H1 (cell line): ENCODE measurements around the gene ZNF154. TPM values are rescaled to one million over a fixed set of nuclear protein-coding genes. Genes with fewer than 3 reads are reported as not detected.

ENCODE experiments used
- CTCF ChIA-PET: fragments of 300-600 bp; sonication (Branson Sonifier 250); formaldehyde crosslinking; loops from one replicate; lab custom pipeline; 2021; ENCODE audit not compliant: partially characterized antibody; lab: Charles Lee
- POLR2A ChIA-PET: fragments of 300-600 bp; sonication (Branson Sonifier 250); formaldehyde crosslinking; loops from one replicate; lab custom pipeline; 2021; ENCODE audit warnings: inconsistent platforms; ENCODE audit not compliant: partially characterized antibody; lab: Charles Lee
- DNase-seq, 2 experiments: peaks; one replicate each; pipeline versions ENCODE4 v3.0.0 to v3.0.0-alpha.2; 2010 to 2022; ENCODE audit warnings: low spot score in 2 of 2, low read depth in 1 of 2, mixed read lengths in 1 of 2
- FAIRE-seq: peaks from 2 replicates; lab custom pipeline; 2011; peaks lifted over from hg19 to GRCh38; lab: Jason Lieb, UNC
- H2AFZ ChIP-seq: 2 replicates; pipeline ENCODE4 v1.8.1; 2012; ENCODE audit warnings: low read length, inconsistent platforms
- H2AK5ac ChIP-seq: 2 replicates; pipeline ENCODE4 v1.6.1; 2013; ENCODE audit warnings: low read depth, low read length
- H2BK120ac ChIP-seq: replicated peaks from 2 replicates; pipeline ENCODE3; 2013; ENCODE audit warnings: low read depth, low read length, inconsistent platforms
- H2BK12ac ChIP-seq: 2 replicates; pipeline ENCODE4 v1.6.1; 2013; ENCODE audit warnings: low read depth, low read length
- H2BK15ac ChIP-seq: 2 replicates; pipeline ENCODE4 v1.6.1; 2013; ENCODE audit warnings: low read length
- H2BK20ac ChIP-seq: 2 replicates; pipeline ENCODE4 v1.6.1; 2013; ENCODE audit warnings: low read length
- H2BK5ac ChIP-seq: 2 replicates; pipeline ENCODE4 v1.6.1; 2013; ENCODE audit warnings: low read depth, low read length
- H3K14ac ChIP-seq: 2 replicates; pipeline ENCODE4 v1.6.1; 2013; ENCODE audit warnings: inconsistent platforms; ENCODE audit not compliant: insufficient read length
- H3K18ac ChIP-seq: 2 replicates; pipeline ENCODE4 v1.6.1; 2013; ENCODE audit warnings: low read length; ENCODE audit errors: extremely low read depth
- H3K23ac ChIP-seq: 2 replicates; pipeline ENCODE4 v1.6.1; 2013; ENCODE audit warnings: inconsistent platforms; ENCODE audit not compliant: insufficient read length
- H3K23me2 ChIP-seq: 2 replicates; pipeline ENCODE4 v1.6.1; 2013; ENCODE audit warnings: low read depth, low read length
- H3K27ac ChIP-seq: 2 replicates; pipeline ENCODE4 v1.6.1; 2011; ENCODE audit warnings: low read depth, low read length, inconsistent platforms
- H3K27me3 ChIP-seq, 4 experiments: replicated peaks in 1 of 4; 1 replicate in 1 of 4; 2 replicates in 3 of 4; pipeline versions ENCODE4 v1.6.1 to v1.8.1; 2011 to 2013; ENCODE audit warnings: low read length in 3 of 4, mild to moderate bottlenecking in 3 of 4, inconsistent platforms in 2 of 4, mixed read lengths in 2 of 4, moderate library complexity in 1 of 4; ENCODE audit not compliant: control insufficient read depth in 3 of 4, insufficient read depth in 3 of 4; ENCODE audit errors: extremely low read depth in 1 of 4
- H3K36me3 ChIP-seq, 4 experiments: 2 replicates each; pipeline versions ENCODE4 v1.6.1 to v1.8.1; 2011 to 2013; ENCODE audit warnings: mild to moderate bottlenecking in 4 of 4, low read length in 3 of 4, moderate library complexity in 2 of 4, control low read depth in 1 of 4, inconsistent platforms in 1 of 4; ENCODE audit not compliant: insufficient read depth in 4 of 4, control insufficient read depth in 2 of 4
- H3K4ac ChIP-seq: replicated peaks from 2 replicates; pipeline ENCODE3; 2013; ENCODE audit warnings: low read length, low read depth, mixed read lengths, inconsistent platforms; ENCODE audit not compliant: insufficient read length
- H3K4me1 ChIP-seq, 4 experiments: replicated peaks in 1 of 4; 1 replicate in 1 of 4; 2 replicates in 3 of 4; pipeline versions ENCODE4 v1.6.1 to v1.8.1; 2011 to 2013; ENCODE audit warnings: low read length in 3 of 4, inconsistent platforms in 2 of 4, mixed read lengths in 1 of 4; ENCODE audit not compliant: insufficient read depth in 4 of 4, control insufficient read depth in 3 of 4
- H3K4me2 ChIP-seq, 2 experiments: 2 replicates each; pipeline versions ENCODE4 v1.6.1 to v1.8.1; 2011 to 2013; ENCODE audit warnings: low read depth in 2 of 2, low read length in 2 of 2, control low read depth in 1 of 2, inconsistent platforms in 1 of 2, mild to moderate bottlenecking in 1 of 2; ENCODE audit not compliant: insufficient read depth in 1 of 2
- H3K4me3 ChIP-seq, 4 experiments: fragments of 200-600, 300-600 bp in 1 of 4; sonication (generic), shearing (Covaris generic), sonication (Bioruptor Twin) in 1 of 4; 2 replicates each; pipeline versions ENCODE4 v1.5.1 to v1.8.1; 2011 to 2016; ENCODE audit warnings: low read length in 4 of 4, low read depth in 3 of 4, control low read depth in 2 of 4, inconsistent platforms in 2 of 4, mild to moderate bottlenecking in 2 of 4, mixed read lengths in 1 of 4, moderate library complexity in 1 of 4; ENCODE audit not compliant: insufficient read depth in 2 of 4; ENCODE audit errors: extremely low read depth in 1 of 4
- H3K56ac ChIP-seq: replicated peaks from 2 replicates; pipeline ENCODE3; 2013; ENCODE audit warnings: low read depth, mild to moderate bottlenecking, mixed read lengths, low read length, inconsistent platforms; ENCODE audit not compliant: insufficient read length
- H3K79me1 ChIP-seq: 2 replicates; pipeline ENCODE4 v1.6.1; 2013; ENCODE audit warnings: low read depth, low read length, control low read depth
- H3K79me2 ChIP-seq, 2 experiments: 2 replicates each; pipeline versions ENCODE4 v1.6.1 to v1.8.1; 2012 to 2013; ENCODE audit warnings: low read length in 2 of 2, mild to moderate bottlenecking in 2 of 2, inconsistent platforms in 1 of 2; ENCODE audit not compliant: insufficient read depth in 2 of 2, control insufficient read depth in 1 of 2
- H3K9ac ChIP-seq, 4 experiments: replicated peaks in 1 of 4; 1 replicate in 1 of 4; 2 replicates in 3 of 4; pipeline versions ENCODE4 v1.6.1 to v1.8.1; 2011 to 2013; ENCODE audit warnings: low read depth in 3 of 4, low read length in 3 of 4, control low read depth in 2 of 4, mild to moderate bottlenecking in 2 of 4, moderate library complexity in 2 of 4, inconsistent platforms in 1 of 4; ENCODE audit errors: extremely low read depth in 1 of 4
- H3K9me3 ChIP-seq, 2 experiments: 2 replicates each; pipeline versions ENCODE4 v1.6.1 to v1.8.1; 2012 to 2013; ENCODE audit warnings: mild to moderate bottlenecking in 2 of 2, moderate library complexity in 2 of 2, control low read depth in 1 of 2, inconsistent platforms in 1 of 2, low read depth in 1 of 2, low read length in 1 of 2, mixed read lengths in 1 of 2; ENCODE audit not compliant: insufficient read depth in 2 of 2
- H4K20me1 ChIP-seq, 2 experiments: replicated peaks in 1 of 2; 2 replicates each; pipeline versions ENCODE3 to v1.8.1; 2011 to 2013; ENCODE audit warnings: inconsistent platforms in 2 of 2, low read length in 2 of 2, mild to moderate bottlenecking in 1 of 2; ENCODE audit not compliant: insufficient read depth in 2 of 2, control insufficient read depth in 1 of 2
- H4K5ac ChIP-seq: 2 replicates; pipeline ENCODE4 v1.6.1; 2013; ENCODE audit warnings: low read length, low read depth, mixed read lengths, inconsistent platforms; ENCODE audit not compliant: insufficient read length
- H4K8ac ChIP-seq: 2 replicates; pipeline ENCODE4 v1.8.0; 2013; ENCODE audit warnings: mild to moderate bottlenecking, moderate library complexity, low read length, inconsistent platforms; ENCODE audit not compliant: insufficient read depth; ENCODE audit errors: extremely low read depth
- H4K91ac ChIP-seq: replicated peaks from 2 replicates; pipeline ENCODE3; 2013; ENCODE audit warnings: low read length, mixed read lengths, inconsistent platforms; ENCODE audit not compliant: insufficient read length
- CBX8 ChIP-seq: fragments of 300-800, 300-1000 bp; sonication (generic); IDR thresholded peaks from 2 replicates; pipeline ENCODE4 v1.7.1; 2016; ENCODE audit warnings: low read depth, low read length, borderline replicate concordance
- CTCF ChIP-seq, 3 experiments: IDR thresholded peaks; 1 replicate in 2 of 3; 2 replicates in 1 of 3; pipeline versions ENCODE4 v1.5.1 to v1.6.1; 2011; ENCODE audit warnings: low read length in 3 of 3, mild to moderate bottlenecking in 3 of 3, inconsistent platforms in 2 of 3, low read depth in 1 of 3, moderate library complexity in 1 of 3; ENCODE audit not compliant: insufficient read depth in 1 of 3; ENCODE audit errors: control extremely low read depth in 1 of 3
- EGR1 ChIP-seq: IDR thresholded peaks from 2 replicates; pipeline ENCODE4 v1.6.1; 2011; ENCODE audit warnings: low read depth, low read length, borderline replicate concordance
- KDM4A ChIP-seq: IDR thresholded peaks from one replicate; pipeline ENCODE4 v1.7.1; 2012; ENCODE audit warnings: low read depth, mild to moderate bottlenecking, moderate library complexity, low read length, inconsistent platforms; ENCODE audit not compliant: severe bottlenecking
- RAD21 ChIP-seq, 2 experiments: IDR thresholded peaks in 1 of 2; conservative IDR thresholded peaks in 1 of 2; 2 replicates each; pipeline ENCODE4 v1.6.1; 2011; ENCODE audit warnings: low read depth in 2 of 2, low read length in 2 of 2, improper control_type of control experiment in 1 of 2, inconsistent platforms in 1 of 2, mild to moderate bottlenecking in 1 of 2, moderate library complexity in 1 of 2
- TCF12 ChIP-seq: IDR thresholded peaks from 2 replicates; pipeline ENCODE4 v1.6.1; 2011; ENCODE audit warnings: low read depth, mild to moderate bottlenecking, low read length
- WGBS, 2 experiments: shearing (Covaris generic) in 1 of 2; methylation state at CpG; one replicate each; pipeline versions ENCODE4 v1.1.6 to v1.1.7; 2013 to 2015; ENCODE audit warnings: low lambda C conversion rate in 2 of 2, mixed read lengths in 2 of 2, inconsistent platforms in 1 of 2, low coverage in 1 of 2, missing lambda C conversion rate in 1 of 2; ENCODE audit not compliant: insufficient replicate concordance in 2 of 2, insufficient coverage in 1 of 2, insufficient read length in 1 of 2; ENCODE audit errors: extremely low coverage in 1 of 2, missing lambda C conversion rate in 1 of 2; 5-methylcytosine and 5-hydroxymethylcytosine counted together
- polyA plus RNA-seq, 7 experiments: library from polyadenylated mRNA; depleted of rRNA in 3 of 7; stranded (reverse) in 5 of 7; unstranded in 2 of 7; fragments of >200 nt in 5 of 7; fragments of 200-250 nt in 2 of 7; gene quantifications; 1 replicate in 5 of 7; 2 replicates in 1 of 7; 4 replicates in 1 of 7; pipeline versions ENCODE4 v1.2.1 to v1.2.3, GENCODE V29; 2011 to 2013; ENCODE audit warnings: missing spikeins in 2 of 7, mixed read lengths in 2 of 7
- total RNA-seq: library from RNA; stranded (reverse); fragmentation: NEBNext Ultra II Directional; extraction: Animal tissue kit (Norgen Biotek cat#: 25700); gene quantifications from 2 replicates; pipeline ENCODE4 v1.2.1, GENCODE V29; 2021

Gene ZNF154
- total and polyA plus RNA-seq, 2 of the 8 experiments (the other 6 are each of a cell fraction or from before 2014, with no cell fraction given), result 5.3 to 11.6 TPM

GRCh38 chr19:57651654-57651996 is 57.4 kb downstream of the ZNF154 start:
- Histone ChIP-seq H4K8ac (no peak overlapping the region), H3K4ac (no peak overlapping the region), H4K91ac (no peak overlapping the region), H2BK12ac (no peak overlapping the region), H3K4me3 (no peak overlapping the region), H3K4me1 (peaks cover 0 to 2% (median 0%) of the 10 kb centered on the region in 4 experiments; a peak in 1 of 7 replicates), H3K9ac (no peak overlapping the region), H2AK5ac (0 out of 2 replicates have a peak overlapping the region, but pooled peaks have one; percentile 13), H2BK5ac (peak overlapping the region; percentile 37; the same call in 1 of the 2 replicates), H4K5ac (no peak overlapping the region), H3K18ac (peak overlapping the region; percentile 66), H3K9me3 (no peaks in the 10 kb centered on the region), H2BK20ac (no peak overlapping the region), H3K14ac (no peak overlapping the region), H3K23ac (no peak overlapping the region), H3K23me2 (no peaks in the 10 kb centered on the region; the same call in 1 of the 2 replicates), H3K56ac (no peak overlapping the region), H3K4me2 (peak overlapping the region in 1 of 2 experiments; percentile 47; a peak in 2 of 4 replicates), H4K20me1 (no peaks in the 10 kb centered on the region), H2AFZ (peak overlapping the region; percentile 95), H3K79me1 (no peaks in the 10 kb centered on the region), H2BK120ac (no peak overlapping the region), H2BK15ac (no peak overlapping the region), H3K79me2 (no peaks in the 10 kb centered on the region), H3K27ac (no peak overlapping the region), H3K36me3 (no peaks in the 10 kb centered on the region), H3K27me3 (peaks cover 0 to 2% (median 0%) of the 10 kb centered on the region in 4 experiments; a peak in 1 of 7 replicates)
- no peak for FAIRE-seq
- DNase-seq, result peak in 1 of 2 experiments; percentile 46
- 80% methylated on average over 6 of the region's 6 CpGs; no CpG with 5 or more reads in 1 of the 2 experiments for WGBS, 2 experiments
- TF ChIP-seq CBX8, result no peak
- peak in 1 of 2 experiments; percentile 19; a peak in 2 of 4 replicates for TF ChIP-seq RAD21 (IDR thresholded peaks at IDR 0.05 in 1 of 2, conservative IDR thresholded peaks at IDR 0.05 in 1 of 2; ENCODE audit: low read depth in 2 of 2, low read length in 2 of 2)
- peak in 2 of 3 experiments; percentile 27 to 47; a peak in 2 of 4 replicates for TF ChIP-seq CTCF (IDR thresholded peaks at IDR 0.05; ENCODE audit: control extremely low read depth in 1 of 3, insufficient read depth in 1 of 3, low read depth in 1 of 3, low read length in 3 of 3)
- no peak for TF ChIP-seq EGR1
- no peak for TF ChIP-seq TCF12
- TF ChIP-seq KDM4A, result peak; percentile 24
- ChIA-PET POLR2A (interaction anchor here (1.1 to 2.3 kb wide), 3 partner anchors 13 to 55 kb away, joined by 4 to 15 read pairs (median 4); no protein-coding TSS in a partner anchor), CTCF (interaction anchor here (0.8 to 2.9 kb wide), 7 partner anchors 13 to 52 kb away, joined by 3 to 14 read pairs (median 3); partner anchors contain the start of genes ZNF530 and ZNF551)
